Panc1 (cell line): Measurements from ENCODE around the gene FANCC. TPM values are rescaled to one million over a fixed set of nuclear protein-coding genes. Genes with fewer than 3 reads are reported as not detected.

Experiments
- ATAC-seq: fragments of 200-7000 bp; cut with Tn5 transposase; 2 replicates; pipeline ENCODE4 v1.9.1; 2020; ENCODE audit warnings: mild to moderate bottlenecking, moderate library complexity
- BruUV-seq: library from RNA; stranded (reverse); fragments of 400-500 nt; replicated peaks from 2 replicates; lab custom pipeline; 2021; lab: Mats Ljungman, UMichigan
- CTCF ChIA-PET: fragments of 300-600 bp; sonication (Branson Sonifier 250); formaldehyde crosslinking; loops from one replicate; lab custom pipeline; 2022; ENCODE audit warnings: antibody characterized with exemption; lab: Charles Lee
- POLR2A ChIA-PET: fragments of 300-600 bp; sonication (Branson Sonifier 250); formaldehyde crosslinking; loops from one replicate; lab custom pipeline; 2022; ENCODE audit warnings: antibody characterized with exemption; lab: Charles Lee
- DNase-seq: peaks from one replicate; pipeline ENCODE4 v3.0.0-alpha.2; 2010; ENCODE audit warnings: low read depth, low spot score
- H3K27ac ChIP-seq: 2 replicates; pipeline ENCODE4 v1.5.1; 2011; ENCODE audit warnings: mild to moderate bottlenecking, low read length, inconsistent platforms
- H3K27me3 ChIP-seq: fragments of 200-500 bp; sonication (Bioruptor generic); 2 replicates; pipeline ENCODE4 v1.6.0; 2014; ENCODE audit warnings: low read length, inconsistent platforms; ENCODE audit not compliant: control insufficient read depth, insufficient read depth
- H3K36me3 ChIP-seq: fragments of 200-500 bp; sonication (Bioruptor generic); 2 replicates; pipeline ENCODE4 v1.5.1; 2014; ENCODE audit warnings: inconsistent platforms, mild to moderate bottlenecking, low read length, moderate library complexity; ENCODE audit not compliant: control insufficient read depth, insufficient read depth
- H3K4me1 ChIP-seq: 2 replicates; pipeline ENCODE4 v1.5.1; 2011; ENCODE audit warnings: inconsistent platforms, mild to moderate bottlenecking, low read length, moderate library complexity; ENCODE audit not compliant: control insufficient read depth, insufficient read depth
- H3K4me3 ChIP-seq, 2 experiments: 2 replicates each; pipeline ENCODE4 v1.5.1; 2011 to 2012; ENCODE audit warnings: low read depth in 2 of 2, low read length in 2 of 2, mild to moderate bottlenecking in 2 of 2, inconsistent platforms in 1 of 2, moderate library complexity in 1 of 2
- H3K9me3 ChIP-seq: fragments of 200-500 bp; sonication (Bioruptor generic); 2 replicates; pipeline ENCODE4 v1.5.1; 2014; ENCODE audit warnings: low read depth, mild to moderate bottlenecking, inconsistent platforms, low read length, moderate library complexity; ENCODE audit not compliant: control insufficient read depth, insufficient read depth
- CTCF ChIP-seq: fragments of 450-650 bp; IDR thresholded peaks from 2 replicates; pipeline ENCODE4 v1.5.1; 2017; ENCODE audit warnings: mild to moderate bottlenecking
- POLR2AphosphoS5 ChIP-seq: IDR thresholded peaks from 2 replicates; pipeline ENCODE4 v1.6.1; 2012; ENCODE audit warnings: mild to moderate bottlenecking, low read depth, low read length, moderate library complexity
- REST ChIP-seq, 2 experiments: IDR thresholded peaks; 2 replicates each; pipeline ENCODE4 v1.6.1; 2011 to 2012; ENCODE audit warnings: low read depth in 2 of 2, control low read depth in 1 of 2, low read length in 1 of 2, mild to moderate bottlenecking in 1 of 2, moderate library complexity in 1 of 2; ENCODE audit not compliant: insufficient read depth in 1 of 2
- SIN3A ChIP-seq: IDR thresholded peaks from 2 replicates; pipeline ENCODE4 v1.6.1; 2012; ENCODE audit warnings: low read depth, mild to moderate bottlenecking, low read length, moderate library complexity, borderline replicate concordance; ENCODE audit not compliant: insufficient read depth
- TCF7L2 ChIP-seq: IDR thresholded peaks from 2 replicates; pipeline ENCODE4 v1.6.1; 2011; ENCODE audit warnings: mild to moderate bottlenecking, low read depth, low read length, inconsistent platforms
- in situ Hi-C: cut with HindIII; loops from 2 replicates; pipeline ENCODE4 v1.10.0; 2016; ENCODE audit warnings: low sequenced_read_pairs, low pct_unique_long_range_greater_than_20kb
- intact Hi-C: fragments of 100-400 bp; cut with micrococcal nuclease; formaldehyde crosslinking; loops from one replicate; pipeline ENCODE4 v1.10.0; 2022; ENCODE audit not compliant: unreplicated experiment
- total RNA-seq: library from RNA; stranded (reverse); gene quantifications from one replicate; pipeline ENCODE4 v1.2.1, GENCODE V29; 2021; ENCODE audit not compliant: unreplicated experiment

The FANCC gene
- total RNA-seq, 1 experiment from 2014 or later = 17.8 TPM

GRCh38 chr9:95341293-95341962, 23.9 kb upstream of the FANCC start:
- POLR2A ChIA-PET = no interaction called here
- no peaks in the 10 kb centered on the region for H3K4me1 ChIP-seq
- in situ Hi-C loops (no loop called here), intact Hi-C loops (no loop called here)
- no peaks in the 10 kb centered on the region for H3K9me3 ChIP-seq
- H3K27ac ChIP-seq = no peak overlapping the region
- ATAC-seq (peak; percentile 85), DNase-seq (no peak)
- no peak for TF ChIP-seq POLR2AphosphoS5
- CTCF ChIA-PET = interaction anchor here (0.6 kb wide), 1 partner anchor 14 kb away, joined by 8 read pairs; no protein-coding TSS in a partner anchor
- no peak overlapping the region for H3K4me3 ChIP-seq
- H3K36me3 ChIP-seq = no peaks in the 10 kb centered on the region
- BruUV-seq = no TSS peak
- H3K27me3 ChIP-seq = no peaks in the 10 kb centered on the region

- Histone ChIP-seq H3K4me1 (no peaks in the 10 kb centered on the region), H3K36me3 (no peaks in the 10 kb centered on the region), H3K4me3 (no peak overlapping the region), H3K27me3 (no peaks in the 10 kb centered on the region), H3K9me3 (no peaks in the 10 kb centered on the region), H3K27ac (no peak overlapping the region)
- ChIA-PET POLR2A (no interaction called here), CTCF (no interaction called here)
- BruUV-seq = no TSS peak
- ATAC-seq = no peak
- TF ChIP-seq REST (IDR thresholded peaks at IDR 0.05; ENCODE audit: insufficient read depth in 1 of 2, low read depth in 2 of 2, low read length in 1 of 2) (no peak), CTCF (no peak), SIN3A (no peak)
- no peak for DNase-seq
- intact Hi-C loops = no loop called here
- in situ Hi-C loops = no loop called here
Measured at GRCh38 chr9:95338243-95338642, 20.7 kb upstream of the FANCC start.

- no peak for ATAC-seq
- intact Hi-C loops = no loop called here
- Histone ChIP-seq H3K4me1 (no peaks in the 10 kb centered on the region), H3K27me3 (no peaks in the 10 kb centered on the region), H3K9me3 (no peaks in the 10 kb centered on the region), H3K27ac (no peak overlapping the region), H3K36me3 (no peaks in the 10 kb centered on the region), H3K4me3 (no peak overlapping the region)
- no TSS peak for BruUV-seq
- in situ Hi-C loops = no loop called here
- POLR2A ChIA-PET = no interaction called here
- CTCF ChIA-PET = no interaction called here
- no peak for DNase-seq
- TF ChIP-seq TCF7L2 (no peak), CTCF (peak; percentile 50), REST (IDR thresholded peaks at IDR 0.05; ENCODE audit: insufficient read depth in 1 of 2, low read depth in 2 of 2, low read length in 1 of 2) (no peak), POLR2AphosphoS5 (no peak)
Measured at GRCh38 chr9:95336281-95336680, 18.8 kb upstream of the FANCC start.
